Fibroblast of gingiva (primary cell): ENCODE data around the gene EIF4E1B.
"Not testable (repeated sequence)": the region's sequence is repeated elsewhere in the genome, so short reads cannot be mapped to it uniquely, and the experiment has no call there.

Experiments
- DNase-seq: peaks from one replicate; pipeline ENCODE4 v3.0.0-alpha.2; 2011; ENCODE audit warnings: low read depth

Gene EIF4E1B

GRCh38 chr5:176629853-176630680, at the start of gene EIF4E1B, which contains the start of gene SNCB:
Gene EIF4E1B, plus strand, starts transcription at chr5:176630675. Its CDS starts 12,113 bp downstream, at chr5:176642788.
Gene SNCB, minus strand, starts transcription at chr5:176630534. Its CDS starts 880 bp downstream, at chr5:176629654.
- DNase-seq, result peak; percentile 22

- DNase-seq, result no peak
Observed at GRCh38 chr5:176581361-176581760, 49.1 kb upstream of the EIF4E1B start.

GRCh38 chr5:176583076-176583475, 47.4 kb upstream of the EIF4E1B start:
- no peak for DNase-seq

GRCh38 chr5:176587398-176587797, 43.1 kb upstream of the EIF4E1B start:
- DNase-seq, result no peak

GRCh38 chr5:176588297-176588696, 42.2 kb upstream of the EIF4E1B start:
- DNase-seq, result no peak

GRCh38 chr5:176589039-176589769, 41.3 kb upstream of the EIF4E1B start:
- DNase-seq, result no peak

GRCh38 chr5:176590035-176590717, 40.3 kb upstream of the EIF4E1B start:
- DNase-seq, result no peak

GRCh38 chr5:176591667-176592066, 38.8 kb upstream of the EIF4E1B start:
- DNase-seq, result not testable (repeated sequence)

- no peak for DNase-seq
Observed at GRCh38 chr5:176592573-176592972, 37.9 kb upstream of the EIF4E1B start.

- no peak for DNase-seq
Observed at GRCh38 chr5:176593273-176593869, 37.1 kb upstream of the EIF4E1B start.

- no peak for DNase-seq
Observed at GRCh38 chr5:176594554-176594953, 35.9 kb upstream of the EIF4E1B start.

GRCh38 chr5:176595386-176595943, 35.0 kb upstream of the EIF4E1B start:
- no peak for DNase-seq

- no peak for DNase-seq
Observed at GRCh38 chr5:176596069-176596644, 34.3 kb upstream of the EIF4E1B start.

- DNase-seq, result peak; percentile 16
Observed at GRCh38 chr5:176596689-176597416, 33.6 kb upstream of the EIF4E1B start.

- no peak for DNase-seq
Observed at GRCh38 chr5:176597417-176598389, 32.8 kb upstream of the EIF4E1B start.

GRCh38 chr5:176599749-176600430, 30.6 kb upstream of the EIF4E1B start:
- DNase-seq, result not testable (repeated sequence)

- DNase-seq, result no peak
Observed at GRCh38 chr5:176601901-176602482, 28.5 kb upstream of the EIF4E1B start.

- DNase-seq, result no peak
Observed at GRCh38 chr5:176603091-176603490, 27.4 kb upstream of the EIF4E1B start.
